ENCODE results near the gene CCNY.

CCNY gene

GRCh38 chr10:35540296-35541164, 204.2 kb downstream of the CCNY start:
- DNase-seq = no peak

- DNase-seq = no peak
Observed at GRCh38 chr10:35541720-35542119, 205.4 kb downstream of the CCNY start.

GRCh38 chr10:35542303-35542702, 206.0 kb downstream of the CCNY start:
- DNase-seq = no peak

GRCh38 chr10:35545079-35545657, 208.9 kb downstream of the CCNY start:
- DNase-seq = no peak

GRCh38 chr10:35545878-35546590, 209.7 kb downstream of the CCNY start:
- no peak for DNase-seq

GRCh38 chr10:35546824-35547225, 210.5 kb downstream of the CCNY start:
- DNase-seq = no peak

- DNase-seq = no peak
Observed at GRCh38 chr10:35552650-35553342, 216.5 kb downstream of the CCNY start.

GRCh38 chr10:35554036-35554435, 217.7 kb downstream of the CCNY start:
- DNase-seq = no peak

- DNase-seq = no peak
Observed at GRCh38 chr10:35554461-35555056, 218.2 kb downstream of the CCNY start.

- DNase-seq = no peak
Observed at GRCh38 chr10:35555962-35556930, 219.9 kb downstream of the CCNY start.

GRCh38 chr10:35558276-35558675, 222.0 kb downstream of the CCNY start:
- no peak for DNase-seq

GRCh38 chr10:35559416-35559815, 223.1 kb downstream of the CCNY start:
- DNase-seq = no peak

- no peak for DNase-seq
Observed at GRCh38 chr10:35561715-35562114, 225.4 kb downstream of the CCNY start.

GRCh38 chr10:35562427-35562826, 226.1 kb downstream of the CCNY start:
- no peak for DNase-seq

GRCh38 chr10:35563261-35563891, 227.1 kb downstream of the CCNY start:
- peak; percentile 32 for DNase-seq

- no peak for DNase-seq
Observed at GRCh38 chr10:35564341-35564968, 228.1 kb downstream of the CCNY start.

GRCh38 chr10:35565602-35566081, 229.3 kb downstream of the CCNY start:
- DNase-seq = no peak

- no peak for DNase-seq
Observed at GRCh38 chr10:35567951-35568350, 231.6 kb downstream of the CCNY start.

- no peak for DNase-seq
Observed at GRCh38 chr10:35568483-35569015, 232.2 kb downstream of the CCNY start.

- no peak for DNase-seq
Observed at GRCh38 chr10:35569111-35569707, 232.9 kb downstream of the CCNY start.

All from activated CD4-positive, alpha-beta T cell treated with anti-CD3 and anti-CD28 coated beads, Interleukin-2, amount 50 U/mL, for 1 hour (primary cell).